AG04449 (cell line): ENCODE measurements around the gene PRICKLE2.

Experiments used
- CTCF ChIA-PET: fragments of 350-600 bp; formaldehyde crosslinking; extraction: SDS; loops from one replicate; lab custom pipeline; 2021; ENCODE audit warnings: antibody characterized with exemption; lab: Yijun Ruan, JAX
- POLR2A ChIA-PET: fragments of 400-600, 350-600 bp; formaldehyde crosslinking; extraction: SDS; loops from one replicate; lab custom pipeline; 2020; ENCODE audit warnings: antibody characterized with exemption, inconsistent platforms; lab: Yijun Ruan, JAX
- DNase-seq: peaks from one replicate; pipeline ENCODE4 v3.0.0-alpha.2; 2010; ENCODE audit warnings: low read depth, low spot score
- H3K4me3 ChIP-seq: 2 replicates; pipeline ENCODE4 v1.5.1; 2011; ENCODE audit warnings: low read depth, mild to moderate bottlenecking, control low read depth, low read length
- CTCF ChIP-seq: IDR thresholded peaks from one replicate; pipeline ENCODE4 v1.5.1; 2011; ENCODE audit warnings: mild to moderate bottlenecking, moderate library complexity, low read length, control low read depth, inconsistent platforms; ENCODE audit not compliant: insufficient read depth; ENCODE audit errors: missing control alignments

Gene PRICKLE2

GRCh38 chr3:64114651-64115050, 110.6 kb downstream of the PRICKLE2 start:
- ChIA-PET CTCF (no interaction called here), POLR2A (no interaction called here)
- no peak for TF ChIP-seq CTCF
- no peak overlapping the region for H3K4me3 ChIP-seq
- DNase-seq, result no peak

GRCh38 chr3:64111872-64112271, 113.4 kb downstream of the PRICKLE2 start:
- DNase-seq, result no peak
- ChIA-PET CTCF (interaction anchor here (1.4 kb wide), 1 partner anchor 16 kb away, joined by 4 read pairs; no protein-coding TSS in a partner anchor), POLR2A (no interaction called here)
- no peak overlapping the region for H3K4me3 ChIP-seq
- no peak for TF ChIP-seq CTCF

- CTCF ChIA-PET, result no interaction called here
These were observed 114.2 kb downstream of the PRICKLE2 start for GRCh38 chr3:64111083-64111482.

GRCh38 chr3:64110071-64110470, 115.2 kb downstream of the PRICKLE2 start:
- CTCF ChIA-PET, result no interaction called here
- H3K4me3 ChIP-seq, result no peak overlapping the region
- POLR2A ChIA-PET, result no interaction called here
- no peak for TF ChIP-seq CTCF
- no peak for DNase-seq

More at GRCh38 chr3:64111083-64111482, 114.2 kb downstream of the PRICKLE2 start:
- DNase-seq, result no peak
- POLR2A ChIA-PET, result no interaction called here
- H3K4me3 ChIP-seq, result no peak overlapping the region
- no peak for TF ChIP-seq CTCF

GRCh38 chr3:64109438-64109837, 115.8 kb downstream of the PRICKLE2 start:
- DNase-seq, result no peak
- ChIA-PET CTCF (no interaction called here), POLR2A (no interaction called here)
- no peak overlapping the region for H3K4me3 ChIP-seq
- TF ChIP-seq CTCF, result no peak

GRCh38 chr3:64108784-64109317, 116.4 kb downstream of the PRICKLE2 start:
- DNase-seq, result no peak
- CTCF ChIA-PET, result no interaction called here
- H3K4me3 ChIP-seq, result no peak overlapping the region
- POLR2A ChIA-PET, result no interaction called here
- TF ChIP-seq CTCF, result no peak
